Measurements from ENCODE around the gene RCC2.

GRCh38 chr1:17452686-17453085, 13.2 kb upstream of the RCC2 start:
- TF ChIP-seq CTCF (IDR thresholded peaks at IDR 0.05) (no peak), USF2 (IDR thresholded peaks at IDR 0.05; ENCODE audit: borderline replicate concordance, low read depth, low read length) (no peak), POLR2AphosphoS5 (IDR thresholded peaks at IDR 0.05; ENCODE audit: low read depth, low read length) (no peak), USF1 (IDR thresholded peaks at IDR 0.05; ENCODE audit: borderline replicate concordance, low read depth) (no peak), GABPA (IDR thresholded peaks at IDR 0.05; ENCODE audit: low read depth) (no peak), MXI1 (IDR thresholded peaks at IDR 0.05; ENCODE audit: low read depth, low read length) (no peak), PBX3 (IDR thresholded peaks at IDR 0.05) (no peak), EP300 (IDR thresholded peaks at IDR 0.05; ENCODE audit: borderline replicate concordance in 1 of 2, low read depth in 1 of 2, low read length in 1 of 2) (no peak), TEAD4 (IDR thresholded peaks at IDR 0.05; ENCODE audit: borderline replicate concordance, insufficient read depth) (no peak), CHD2 (IDR thresholded peaks at IDR 0.05; ENCODE audit: low read length, partially characterized antibody) (no peak), EZH2phosphoT487 (IDR thresholded peaks at IDR 0.05; ENCODE audit: borderline replicate concordance, low read depth) (no peak)
